Stomach (tissue), 9 donors: Measurements from ENCODE around the gene TEAD4. TPM values are rescaled to one million over a fixed set of nuclear protein-coding genes. Genes with fewer than 3 reads are reported as not detected.
A peak's percentile ranks its signal among the peaks of the same experiment; 100 is the strongest.

Experiments
- DNase-seq, 2 donors: peaks; one replicate each; pipeline versions ENCODE4 v3.0.0 to v3.0.0-alpha.2; 2013 to 2019
- H3K27ac ChIP-seq, 5 donors: fragments of 200-600 bp in 4 of 5; sonication (generic) in 4 of 5; one replicate each; pipeline ENCODE4 v1.5.1; 2013 to 2019; ENCODE audit warnings: mild to moderate bottlenecking in 1 of 5, moderate library complexity in 1 of 5
- H3K27me3 ChIP-seq, 3 donors: fragments of 200-600 bp; sonication (generic); one replicate each; pipeline ENCODE4 v1.5.1; 2017 to 2019; ENCODE audit warnings: mixed run types in 1 of 3
- H3K36me3 ChIP-seq, 4 donors: fragments of 200-600 bp; sonication (generic); 1 replicate in 3 of 4; 2 replicates in 1 of 4; pipeline ENCODE4 v1.5.1; 2016 to 2019
- H3K4me1 ChIP-seq, 4 donors: fragments of 200-600 bp; sonication (generic); one replicate each; pipeline ENCODE4 v1.5.1; 2016 to 2019
- H3K4me3 ChIP-seq, 4 donors: fragments of 200-600 bp; sonication (generic) in 3 of 4; one replicate each; pipeline ENCODE4 v1.5.1; 2016 to 2019; ENCODE audit warnings: mild to moderate bottlenecking in 1 of 4
- H3K9me3 ChIP-seq, 4 donors: fragments of 200-600 bp; sonication (generic); one replicate each; pipeline ENCODE4 v1.5.1; 2016 to 2019
- EP300 ChIP-seq: sonication (generic); formaldehyde crosslinking; IDR thresholded peaks from one replicate; pipeline ENCODE4 v1.6.1; 2017; ENCODE audit warnings: antibody characterized with exemption
- POLR2A ChIP-seq, 4 donors: fragments of 450-650 bp; IDR thresholded peaks; one replicate each; pipeline ENCODE4 v1.6.1; 2016; ENCODE audit warnings: antibody characterized with exemption in 4 of 4, control low read depth in 2 of 4, mild to moderate bottlenecking in 1 of 4, moderate library complexity in 1 of 4
- POLR2AphosphoS5 ChIP-seq, 3 donors: sonication (generic); formaldehyde crosslinking; IDR thresholded peaks; one replicate each; pipeline ENCODE4 v1.6.1; 2016; ENCODE audit warnings: antibody characterized with exemption in 3 of 3
- WGBS, 5 donors: extraction: QIAGEN DNeasy Blood & Tissue Kit in 3 of 5; methylation state at CpG; one replicate each; pipeline versions ENCODE4 v1.1.5 to v1.1.7; 2013 to 2018; 5-methylcytosine and 5-hydroxymethylcytosine counted together
- intact Hi-C: fragments of 100-400 bp; cut with DNase I; formaldehyde crosslinking; loops from one replicate; pipeline ENCODE4 v1.15.1; 2023; ENCODE audit warnings: low total_unique reads
- polyA plus RNA-seq, 3 donors: library from polyadenylated mRNA; stranded (reverse); fragments of 200-250 nt; gene quantifications; one replicate each; pipeline ENCODE4 v1.2.3, GENCODE V29; 2013
- total RNA-seq, 5 donors: library from RNA; depleted of rRNA; stranded (reverse); fragments of >200 nt; gene quantifications; one replicate each; pipeline versions ENCODE4 v1.1.0 to v1.2.3, GENCODE V29; 2014 to 2016
- TF ChIP-seq, protein P1 (sequence below), 7 experiments: fragments of 450-650 bp in 4 of 7; fragments of 200-600 bp in 3 of 7; sonication (generic) in 3 of 7; IDR thresholded peaks; one replicate each; pipeline ENCODE4 v1.5.1; 2016 to 2019; ENCODE audit warnings: antibody characterized with exemption in 7 of 7, control low read depth in 2 of 7, mild to moderate bottlenecking in 1 of 7
- donor health status: healthy with polysubstance abuse.
- donor health status: Bipolar disorder and iron deficiency.
- donor health status: healthy.

The TEAD4 gene
- total and polyA plus RNA-seq, 8 donors, result 5.7 to 10.6 (median 8.3) TPM; not detected in 2

GRCh38 chr12:3085341-3086139, 126.3 kb downstream of the TEAD4 start:
- intact Hi-C loops, result no loop called here
- no peaks in the 10 kb centered on the region for H3K27me3 ChIP-seq
- H3K4me1 ChIP-seq, result peaks cover 0 to 65% (median 9%) of the 10 kb centered on the region in 4 donors
- peaks cover 0 to 7% (median 0%) of the 10 kb centered on the region in 4 donors for H3K36me3 ChIP-seq
- no peak for DNase-seq
- H3K27ac ChIP-seq, result peak overlapping the region in 1 of 5 donors; percentile 56
- no peak overlapping the region for H3K4me3 ChIP-seq
- no peaks in the 10 kb centered on the region for H3K9me3 ChIP-seq
- TF ChIP-seq POLR2AphosphoS5 (IDR thresholded peaks at IDR 0.05) (no peak), POLR2A (IDR thresholded peaks at IDR 0.05) (no peak), EP300 (no peak)
- TF ChIP-seq, protein P1, sequence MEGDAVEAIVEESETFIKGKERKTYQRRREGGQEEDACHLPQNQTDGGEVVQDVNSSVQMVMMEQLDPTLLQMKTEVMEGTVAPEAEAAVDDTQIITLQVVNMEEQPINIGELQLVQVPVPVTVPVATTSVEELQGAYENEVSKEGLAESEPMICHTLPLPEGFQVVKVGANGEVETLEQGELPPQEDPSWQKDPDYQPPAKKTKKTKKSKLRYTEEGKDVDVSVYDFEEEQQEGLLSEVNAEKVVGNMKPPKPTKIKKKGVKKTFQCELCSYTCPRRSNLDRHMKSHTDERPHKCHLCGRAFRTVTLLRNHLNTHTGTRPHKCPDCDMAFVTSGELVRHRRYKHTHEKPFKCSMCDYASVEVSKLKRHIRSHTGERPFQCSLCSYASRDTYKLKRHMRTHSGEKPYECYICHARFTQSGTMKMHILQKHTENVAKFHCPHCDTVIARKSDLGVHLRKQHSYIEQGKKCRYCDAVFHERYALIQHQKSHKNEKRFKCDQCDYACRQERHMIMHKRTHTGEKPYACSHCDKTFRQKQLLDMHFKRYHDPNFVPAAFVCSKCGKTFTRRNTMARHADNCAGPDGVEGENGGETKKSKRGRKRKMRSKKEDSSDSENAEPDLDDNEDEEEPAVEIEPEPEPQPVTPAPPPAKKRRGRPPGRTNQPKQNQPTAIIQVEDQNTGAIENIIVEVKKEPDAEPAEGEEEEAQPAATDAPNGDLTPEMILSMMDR (IDR thresholded peaks at IDR 0.05), result no peak
- 64 to 80% (median 75%) methylated on average over 18 to 19 of the region's 19 CpGs for WGBS, 5 donors

GRCh38 chr12:3086211-3086610, 127.0 kb downstream of the TEAD4 start:
- no peak for DNase-seq
- H3K27ac ChIP-seq, result no peak overlapping the region
- TF ChIP-seq, protein P1 (IDR thresholded peaks at IDR 0.05), result no peak
- no peak for TF ChIP-seq POLR2A (IDR thresholded peaks at IDR 0.05)
- TF ChIP-seq POLR2AphosphoS5 (IDR thresholded peaks at IDR 0.05), result no peak
- no peaks in the 10 kb centered on the region for H3K27me3 ChIP-seq
- no peak overlapping the region for H3K4me3 ChIP-seq
- intact Hi-C loops, result no loop called here
- H3K4me1 ChIP-seq, result peaks cover 0 to 58% (median 9%) of the 10 kb centered on the region in 4 donors
- H3K36me3 ChIP-seq, result peaks cover 0 to 7% (median 2%) of the 10 kb centered on the region in 4 donors
- 56 to 78% (median 67%) methylated on average over 4 of the region's 4 CpGs for WGBS, 5 donors
- no peaks in the 10 kb centered on the region for H3K9me3 ChIP-seq

DNA sequence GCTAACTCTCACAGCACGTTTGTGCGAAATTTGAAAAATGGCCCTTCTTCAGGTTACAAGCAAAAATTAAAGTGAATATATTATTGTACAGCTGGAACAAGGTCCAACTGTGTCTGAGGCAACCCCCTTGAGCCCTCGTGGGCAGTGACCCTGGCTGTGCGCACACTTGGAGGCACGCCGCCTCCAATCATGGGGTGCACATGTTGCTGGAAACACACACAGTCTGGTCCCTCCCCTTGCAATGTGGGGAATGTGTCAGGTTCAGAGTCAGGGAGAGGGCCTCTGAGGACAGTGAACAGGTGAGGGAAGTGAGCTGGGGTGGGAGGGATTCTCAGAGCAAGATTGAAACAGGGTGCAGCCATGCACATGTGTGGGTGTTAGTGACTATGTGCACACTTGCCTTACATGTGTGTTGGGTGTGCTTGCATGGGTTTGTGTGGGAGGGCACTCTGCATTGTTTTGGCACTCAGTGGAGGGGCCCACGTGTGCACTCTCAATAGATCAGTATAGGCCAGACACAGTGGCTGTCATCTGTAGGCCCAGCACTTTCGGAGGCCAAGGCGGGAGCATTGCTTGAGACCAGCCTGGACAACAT, 127.6 kb downstream of the TEAD4 start:
- 90 to 93% (median 92%) methylated on average over 9 of the region's 9 CpGs for WGBS, 5 donors
- intact Hi-C loops, result no loop called here
- no peaks in the 10 kb centered on the region for H3K27me3 ChIP-seq
- no peak for TF ChIP-seq POLR2A (IDR thresholded peaks at IDR 0.05)
- no peak for TF ChIP-seq POLR2AphosphoS5 (IDR thresholded peaks at IDR 0.05)
- TF ChIP-seq EP300, result no peak
- TF ChIP-seq, protein P1 (IDR thresholded peaks at IDR 0.05), result no peak
- H3K27ac ChIP-seq, result no peak overlapping the region
- H3K4me3 ChIP-seq, result no peak overlapping the region
- H3K9me3 ChIP-seq, result no peaks in the 10 kb centered on the region
- no peak for DNase-seq
- peaks cover 0 to 59% (median 11%) of the 10 kb centered on the region in 4 donors for H3K4me1 ChIP-seq
- H3K36me3 ChIP-seq, result peaks cover 0 to 7% (median 2%) of the 10 kb centered on the region in 4 donors

- Histone ChIP-seq H3K9me3 (no peaks in the 10 kb centered on the region), H3K4me3 (no peak overlapping the region), H3K4me1 (peaks cover 0 to 51% (median 11%) of the 10 kb centered on the region in 4 donors), H3K27me3 (no peaks in the 10 kb centered on the region), H3K36me3 (peaks cover 0 to 10% (median 3%) of the 10 kb centered on the region in 4 donors), H3K27ac (no peak overlapping the region)
- DNase-seq, result no peak
- 84 to 88% (median 87%) methylated on average over 11 of the region's 11 CpGs for WGBS, 5 donors
- no peak for TF ChIP-seq POLR2AphosphoS5 (IDR thresholded peaks at IDR 0.05)
- TF ChIP-seq EP300, result no peak
- TF ChIP-seq, protein P1 (IDR thresholded peaks at IDR 0.05), result no peak
- TF ChIP-seq POLR2A (IDR thresholded peaks at IDR 0.05), result no peak
- intact Hi-C loops, result no loop called here
These were observed 128.8 kb downstream of the TEAD4 start for GRCh38 chr12:3087758-3088650.
